Ecto neural progenitor cell (in vitro differentiated cells): ENCODE results near the gene HCK.
"Not testable (repeated sequence)": the region's sequence is repeated elsewhere in the genome, so short reads cannot be mapped to it uniquely, and the experiment has no call there.

Experiments
- DNase-seq: peaks from one replicate; pipeline ENCODE4 v3.0.0-alpha.2; 2018; ENCODE audit warnings: low spot score

HCK gene

GRCh38 chr20:32108814-32109391, 56.9 kb downstream of the HCK start:
- DNase-seq, result no peak

- DNase-seq, result peak; percentile 94
Observed at GRCh38 chr20:32109392-32110172, 57.5 kb downstream of the HCK start, which contains the start of gene TM9SF4. TM9SF4 (plus strand) TSS chr20:32109714; CDS start chr20:32109741, 27 bp downstream.

GRCh38 chr20:32110173-32110704, 58.2 kb downstream of the HCK start:
- no peak for DNase-seq

GRCh38 chr20:32110727-32111126, 58.7 kb downstream of the HCK start:
- no peak for DNase-seq

GRCh38 chr20:32111156-32111686, 59.2 kb downstream of the HCK start:
- no peak for DNase-seq

GRCh38 chr20:32111753-32112152, 59.7 kb downstream of the HCK start:
- no peak for DNase-seq

- no peak for DNase-seq
Observed at GRCh38 chr20:32112841-32113240, 60.8 kb downstream of the HCK start.

- DNase-seq, result no peak
Observed at GRCh38 chr20:32113591-32114260, 61.7 kb downstream of the HCK start.

- no peak for DNase-seq
Observed at GRCh38 chr20:32114305-32114960, 62.4 kb downstream of the HCK start.

- DNase-seq, result no peak
Observed at GRCh38 chr20:32115211-32115767, 63.2 kb downstream of the HCK start.

- no peak for DNase-seq
Observed at GRCh38 chr20:32116079-32116521, 64.1 kb downstream of the HCK start.

GRCh38 chr20:32116796-32117195, 64.8 kb downstream of the HCK start:
- DNase-seq, result not testable (repeated sequence)

GRCh38 chr20:32118427-32118826, 66.4 kb downstream of the HCK start:
- DNase-seq, result not testable (repeated sequence)

GRCh38 chr20:32119734-32120133, 67.7 kb downstream of the HCK start:
- no peak for DNase-seq

GRCh38 chr20:32121908-32122307, 69.9 kb downstream of the HCK start:
- DNase-seq, result not testable (repeated sequence)

- DNase-seq, result no peak
Observed at GRCh38 chr20:32123088-32123487, 71.0 kb downstream of the HCK start.

- DNase-seq, result no peak
Observed at GRCh38 chr20:32124916-32125454, 72.9 kb downstream of the HCK start.

GRCh38 chr20:32125506-32125905, 73.5 kb downstream of the HCK start:
- no peak for DNase-seq

GRCh38 chr20:32126919-32127318, 74.9 kb downstream of the HCK start:
- no peak for DNase-seq

GRCh38 chr20:32127347-32127746, 75.3 kb downstream of the HCK start:
- DNase-seq, result no peak

- no peak for DNase-seq
Observed at GRCh38 chr20:32128167-32128566, 76.1 kb downstream of the HCK start.
